Measurements from ENCODE around the gene PRAMEF11.
"Not testable (repeated sequence)": the region's sequence is repeated elsewhere in the genome, so short reads cannot be mapped to it uniquely, and the experiment has no call there.

The PRAMEF11 gene

DNA sequence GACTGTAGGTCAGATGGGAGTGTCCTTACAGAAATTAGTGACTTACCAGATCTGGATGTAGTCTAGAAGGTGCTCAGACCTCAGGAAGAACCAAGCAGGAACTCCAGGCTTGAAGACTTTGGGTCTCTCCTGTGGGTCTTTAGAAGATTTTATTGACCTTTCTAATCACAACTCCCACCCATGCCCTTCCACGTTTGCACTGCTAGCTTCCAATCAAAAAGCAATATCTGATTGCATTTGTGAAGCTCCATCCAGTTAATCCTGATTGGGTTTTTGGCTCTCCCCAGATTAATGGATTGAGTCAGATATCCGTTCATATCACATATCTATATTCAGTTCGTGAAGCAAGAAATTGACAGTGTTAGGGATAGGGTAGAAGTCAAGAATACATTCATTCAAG, at the start of gene PRAMEF11:
Gene PRAMEF11, minus strand, starts transcription at position 101 of the 400 bp plus-strand sequence. CDS start 2,621 bp downstream, outside the sequence.
- DNase-seq = not testable (repeated sequence)

DNA sequence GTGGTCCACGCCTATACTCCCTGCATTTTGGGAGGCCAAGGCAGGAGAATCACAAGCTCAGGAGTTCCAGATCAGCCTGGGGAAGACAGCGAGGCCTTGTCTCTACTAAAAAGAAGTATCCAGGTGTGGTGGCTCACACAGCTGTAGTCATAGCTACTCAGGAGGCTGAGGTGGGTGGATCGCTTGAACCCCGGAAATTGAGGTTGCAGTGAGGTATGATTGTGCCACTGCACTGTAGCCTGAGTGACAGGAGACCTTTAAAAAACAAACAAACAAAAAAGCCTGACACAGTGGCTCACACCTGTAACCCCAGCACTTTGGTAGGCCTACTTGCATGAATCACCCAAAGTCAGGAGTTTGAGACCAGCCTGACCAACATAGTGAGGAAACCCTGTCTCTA, 47.2 kb upstream of the PRAMEF11 start:
- not testable (repeated sequence) for DNase-seq

GRCh38 chr1:12863131-12863880, 32.1 kb upstream of the PRAMEF11 start:
- not testable (repeated sequence) for DNase-seq

GRCh38 chr1:12856786-12857185, 25.6 kb upstream of the PRAMEF11 start, which contains the start of gene PRAMEF2:
Gene PRAMEF2 (plus strand): TSS chr1:12857086. CDS start chr1:12859010, 1,924 bp downstream.
- DNase-seq = not testable (repeated sequence)

DNA sequence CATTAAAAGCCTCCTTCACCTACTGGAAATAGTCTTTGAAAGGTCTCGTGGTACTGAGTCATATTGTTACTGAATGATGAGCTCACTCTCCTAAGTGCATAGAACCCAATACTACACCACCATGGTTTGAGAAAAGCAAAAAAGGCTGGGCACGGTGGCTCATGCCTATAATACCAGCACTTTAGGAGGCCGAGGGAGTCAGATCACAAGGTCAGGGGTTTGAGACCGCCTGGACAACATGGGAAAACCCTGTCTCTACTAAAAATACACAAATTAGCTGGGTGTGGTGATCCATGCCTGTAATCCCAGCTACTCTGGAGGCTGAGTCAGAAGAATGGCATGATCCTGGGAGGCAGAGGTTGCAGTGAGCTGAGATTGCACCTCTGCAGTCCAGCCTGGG, 20.6 kb upstream of the PRAMEF11 start:
- no peak for DNase-seq

DNA sequence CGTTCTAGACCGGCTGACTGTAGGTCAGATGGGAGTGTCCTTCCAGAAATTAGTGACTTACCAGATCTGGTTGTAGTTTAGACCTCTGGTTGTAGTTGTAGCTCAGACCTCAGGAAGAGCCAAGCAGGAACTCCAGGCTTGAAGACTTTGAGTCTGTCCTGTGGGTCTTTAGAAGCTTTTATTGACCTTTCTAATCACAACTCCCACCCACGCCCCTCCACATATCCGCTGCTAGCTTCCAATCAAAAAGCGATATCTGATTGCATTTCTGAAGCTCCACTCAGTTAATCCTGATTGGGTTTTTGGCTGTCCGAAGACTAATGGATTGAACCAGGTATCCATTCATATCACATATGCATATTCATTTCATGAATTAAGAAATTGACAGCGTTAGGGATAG, 17.4 kb upstream of the PRAMEF11 start, which contains the start of gene HNRNPCL1:
Gene HNRNPCL1, minus strand, starts transcription at position 101 of the 400 bp plus-strand sequence. CDS start 431 bp downstream, outside the sequence.
- DNase-seq = not testable (repeated sequence)

GRCh38 chr1:12833251-12833650, 2.0 kb upstream of the PRAMEF11 start:
- DNase-seq = not testable (repeated sequence)

- not testable (repeated sequence) for DNase-seq
Observed at GRCh38 chr1:12819061-12819460, 12.1 kb downstream of the PRAMEF11 start.

GRCh38 chr1:12811409-12811784, 19.8 kb downstream of the PRAMEF11 start:
- no peak for DNase-seq

GRCh38 chr1:12810691-12811408, 20.4 kb downstream of the PRAMEF11 start:
- DNase-seq = no peak

- no peak for DNase-seq
Observed at GRCh38 chr1:12809933-12810332, 21.3 kb downstream of the PRAMEF11 start.

DNA sequence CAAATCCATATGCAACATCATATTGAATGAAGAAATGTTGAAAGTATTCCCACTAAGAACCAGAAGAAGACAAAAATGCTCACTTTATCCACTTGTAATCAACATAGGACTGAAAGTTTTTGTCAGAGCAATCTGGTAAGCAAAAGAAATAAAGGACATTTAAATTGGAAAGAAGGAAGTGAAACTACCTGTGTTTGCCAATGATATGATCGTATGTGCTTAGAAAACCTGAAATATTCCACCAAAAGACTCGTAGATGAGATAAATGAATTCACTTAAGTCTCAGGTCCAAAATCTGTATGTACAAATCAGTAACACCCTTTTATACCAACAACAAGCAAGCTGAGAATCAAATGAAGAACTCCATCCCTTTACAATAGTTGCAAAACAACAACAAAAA, 31.5 kb downstream of the PRAMEF11 start:
- DNase-seq = no peak

GRCh38 chr1:12798911-12799310, 32.3 kb downstream of the PRAMEF11 start:
- DNase-seq = no peak

DNA sequence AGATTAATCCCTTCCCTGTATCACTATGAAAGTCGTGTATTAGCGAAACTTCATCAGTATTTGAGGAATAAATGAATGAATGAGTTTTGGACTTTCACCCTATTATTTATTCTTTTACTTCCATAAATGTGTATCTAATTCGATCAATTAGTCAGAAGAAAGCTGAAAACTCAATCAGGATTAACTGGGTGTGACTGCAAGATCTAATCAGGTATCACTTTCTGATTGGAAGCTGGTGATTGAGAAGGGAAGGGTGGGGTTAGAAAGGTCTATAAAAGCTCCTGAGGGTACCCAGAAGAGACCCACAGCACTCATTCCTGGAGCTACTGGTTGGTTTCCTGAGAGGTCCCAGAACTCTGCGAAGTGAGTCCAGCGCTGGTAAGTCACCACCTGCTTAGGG, 40.1 kb downstream of the PRAMEF11 start, which contains the start of gene PRAMEF1:
Gene PRAMEF1, plus strand, starts transcription at position 301 of the 400 bp plus-strand sequence. CDS start 1,831 bp downstream, outside the sequence.
- not testable (repeated sequence) for DNase-seq

DNA sequence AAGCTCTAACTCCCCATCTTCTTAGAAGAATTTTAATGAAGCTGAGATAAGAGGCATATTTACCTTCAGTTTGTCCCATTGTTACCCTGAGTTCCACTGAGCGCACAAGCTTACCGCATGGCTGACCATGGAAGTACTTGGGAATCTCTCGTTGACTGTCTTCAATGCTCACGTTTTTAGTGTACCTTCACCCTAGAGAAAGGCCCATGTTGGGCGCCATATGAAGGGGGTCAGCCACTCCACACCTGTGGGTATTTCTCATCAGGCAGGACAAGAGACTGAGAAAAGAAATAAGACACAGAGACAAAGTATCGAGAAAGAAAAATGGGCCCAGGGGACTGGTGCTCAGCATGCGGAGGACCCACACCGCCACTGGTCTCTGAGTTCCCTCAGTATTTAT, 46.5 kb downstream of the PRAMEF11 start:
- DNase-seq = not testable (repeated sequence)

GRCh38 chr1:12783783-12784182, 47.4 kb downstream of the PRAMEF11 start:
- DNase-seq = not testable (repeated sequence)

- not testable (repeated sequence) for DNase-seq
Observed at GRCh38 chr1:12781488-12781887, 49.7 kb downstream of the PRAMEF11 start.

DNA sequence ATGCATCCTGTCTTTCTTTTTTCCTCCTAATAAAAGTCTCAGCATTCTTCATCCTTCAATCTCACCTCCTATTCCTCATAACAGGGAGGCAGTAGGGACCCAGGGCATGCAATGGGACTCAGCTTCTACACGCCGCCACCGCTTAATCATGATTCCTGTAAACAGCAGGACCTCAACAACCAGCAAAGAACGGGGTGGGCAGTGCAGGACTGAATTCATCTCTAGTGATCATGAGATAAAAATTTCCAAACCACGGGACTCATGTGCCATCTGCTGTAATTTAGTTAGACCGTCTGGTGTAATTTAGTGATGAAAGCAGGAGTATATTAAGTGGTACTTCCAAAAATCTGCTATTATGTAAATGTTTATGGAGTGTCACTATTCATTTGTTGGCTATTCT, 52.3 kb downstream of the PRAMEF11 start:
- DNase-seq = no peak

GRCh38 chr1:12778061-12778460, 53.1 kb downstream of the PRAMEF11 start:
- DNase-seq = no peak

GRCh38 chr1:12776801-12777557, 54.2 kb downstream of the PRAMEF11 start:
- no peak for DNase-seq

DNA sequence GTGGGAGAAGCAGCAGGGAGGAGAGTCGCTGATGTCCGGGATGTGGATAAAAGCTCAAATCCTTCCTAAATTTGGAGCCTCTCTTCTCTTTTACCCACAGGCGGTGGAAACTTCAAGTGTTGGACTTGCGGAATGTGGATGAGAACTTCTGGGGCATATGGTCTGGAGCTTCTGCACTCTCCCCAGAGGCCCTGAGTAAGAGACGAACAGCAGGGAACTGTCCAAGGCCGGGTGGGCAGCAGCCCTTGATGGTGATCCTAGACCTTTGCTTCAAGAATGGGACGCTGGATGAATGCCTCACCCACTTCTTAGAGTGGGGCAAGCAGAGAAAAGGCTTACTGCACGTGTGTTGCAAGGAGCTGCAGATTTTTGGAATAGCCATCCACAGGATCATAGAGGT, 55.8 kb downstream of the PRAMEF11 start:
- no peak for DNase-seq

- no peak for DNase-seq
Observed at GRCh38 chr1:12774801-12775345, 56.3 kb downstream of the PRAMEF11 start.
